OCI-LY7 (cell line): ENCODE data around the gene FNTB.
"Not testable (repeated sequence)": the region's sequence is repeated elsewhere in the genome, so short reads cannot be mapped to it uniquely, and the experiment has no call there.

ENCODE experiments used
- EZH2phosphoT487 ChIP-seq: fragments of 200-600 bp; sonication (generic); IDR thresholded peaks from 2 replicates; pipeline ENCODE4 v1.6.1; 2018; ENCODE audit warnings: low read depth, borderline replicate concordance, mild to moderate bottlenecking, mixed run types, antibody characterized with exemption, low read length, moderate library complexity, mixed read lengths
- TF ChIP-seq, protein P1 (sequence below): fragments of 200-600 bp; sonication (generic); conservative IDR thresholded peaks from 2 replicates; pipeline ENCODE4 v1.5.1; 2014; ENCODE audit warnings: mild to moderate bottlenecking, antibody characterized with exemption, low read length, moderate library complexity, mixed read lengths

- TF ChIP-seq, protein P1, sequence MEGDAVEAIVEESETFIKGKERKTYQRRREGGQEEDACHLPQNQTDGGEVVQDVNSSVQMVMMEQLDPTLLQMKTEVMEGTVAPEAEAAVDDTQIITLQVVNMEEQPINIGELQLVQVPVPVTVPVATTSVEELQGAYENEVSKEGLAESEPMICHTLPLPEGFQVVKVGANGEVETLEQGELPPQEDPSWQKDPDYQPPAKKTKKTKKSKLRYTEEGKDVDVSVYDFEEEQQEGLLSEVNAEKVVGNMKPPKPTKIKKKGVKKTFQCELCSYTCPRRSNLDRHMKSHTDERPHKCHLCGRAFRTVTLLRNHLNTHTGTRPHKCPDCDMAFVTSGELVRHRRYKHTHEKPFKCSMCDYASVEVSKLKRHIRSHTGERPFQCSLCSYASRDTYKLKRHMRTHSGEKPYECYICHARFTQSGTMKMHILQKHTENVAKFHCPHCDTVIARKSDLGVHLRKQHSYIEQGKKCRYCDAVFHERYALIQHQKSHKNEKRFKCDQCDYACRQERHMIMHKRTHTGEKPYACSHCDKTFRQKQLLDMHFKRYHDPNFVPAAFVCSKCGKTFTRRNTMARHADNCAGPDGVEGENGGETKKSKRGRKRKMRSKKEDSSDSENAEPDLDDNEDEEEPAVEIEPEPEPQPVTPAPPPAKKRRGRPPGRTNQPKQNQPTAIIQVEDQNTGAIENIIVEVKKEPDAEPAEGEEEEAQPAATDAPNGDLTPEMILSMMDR, result not testable (repeated sequence)
- not testable (repeated sequence) for TF ChIP-seq EZH2phosphoT487
These were observed 44.6 kb downstream of the FNTB start for GRCh38 chr14:65031321-65031720.
